Fibroblast of lung (primary cell): ENCODE data around the gene CHSY1. TPM values are rescaled to one million over a fixed set of nuclear protein-coding genes. Genes with fewer than 3 reads are reported as not detected.
A peak's percentile ranks its signal among the peaks of the same experiment; 100 is the strongest.

Source experiments
- DNase-seq, 2 donors: peaks; one replicate each; pipeline versions ENCODE4 v3.0.0 to v3.0.0-alpha.2; 2010; ENCODE audit warnings: low read depth in 2 of 2
- H2AFZ ChIP-seq: 2 replicates; pipeline ENCODE4 v1.5.1; 2012; ENCODE audit warnings: low read length, control low read depth, inconsistent platforms
- H3K27ac ChIP-seq: 2 replicates; pipeline ENCODE4 v1.5.1; 2011; ENCODE audit warnings: low read length, control low read depth; ENCODE audit not compliant: insufficient read depth
- H3K27me3 ChIP-seq: 2 replicates; pipeline ENCODE4 v1.5.1; 2011; ENCODE audit warnings: mild to moderate bottlenecking, low read length; ENCODE audit not compliant: control insufficient read depth, insufficient read depth
- H3K36me3 ChIP-seq: 2 replicates; pipeline ENCODE4 v1.5.1; 2011; ENCODE audit warnings: low read length; ENCODE audit not compliant: control insufficient read depth, insufficient read depth
- H3K4me1 ChIP-seq: 2 replicates; pipeline ENCODE4 v1.5.1; 2011; ENCODE audit warnings: low read length; ENCODE audit not compliant: control insufficient read depth, insufficient read depth; ENCODE audit errors: extremely low read depth
- H3K4me2 ChIP-seq: 2 replicates; pipeline ENCODE4 v1.5.1; 2011; ENCODE audit warnings: low read length, control low read depth; ENCODE audit not compliant: insufficient read depth; ENCODE audit errors: extremely low read depth
- H3K4me3 ChIP-seq, 4 experiments: fragments of 200-600 bp in 1 of 4; sonication (generic) in 1 of 4; replicated peaks in 1 of 4; 2 replicates each; pipeline ENCODE4 v1.5.1; 2011 to 2016; ENCODE audit warnings: low read length in 4 of 4, low read depth in 3 of 4, mild to moderate bottlenecking in 3 of 4, control low read depth in 2 of 4, inconsistent platforms in 1 of 4, mixed read lengths in 1 of 4; ENCODE audit not compliant: insufficient read depth in 1 of 4; ENCODE audit errors: control extremely low read depth in 1 of 4
- H3K79me2 ChIP-seq: 2 replicates; pipeline ENCODE4 v1.5.1; 2012; ENCODE audit warnings: mild to moderate bottlenecking, low read length, inconsistent platforms; ENCODE audit not compliant: control insufficient read depth, insufficient read depth
- H3K9ac ChIP-seq: 2 replicates; pipeline ENCODE4 v1.5.1; 2011; ENCODE audit warnings: mild to moderate bottlenecking, low read length, control low read depth; ENCODE audit not compliant: insufficient read depth
- H3K9me3 ChIP-seq: 2 replicates; pipeline ENCODE4 v1.5.1; 2012; ENCODE audit warnings: low read depth, low read length; ENCODE audit not compliant: control insufficient read depth, insufficient read depth
- H4K20me1 ChIP-seq: 2 replicates; pipeline ENCODE4 v1.5.1; 2011; ENCODE audit warnings: low read length; ENCODE audit not compliant: control insufficient read depth, insufficient read depth; ENCODE audit errors: extremely low read depth
- CTCF ChIP-seq, 2 donors: IDR thresholded peaks in 1 of 2; conservative IDR thresholded peaks in 1 of 2; 1 replicate in 1 of 2; 2 replicates in 1 of 2; pipeline ENCODE4 v1.5.1; 2011 to 2012; ENCODE audit warnings: low read length in 2 of 2, control low read depth in 1 of 2, inconsistent platforms in 1 of 2, low read depth in 1 of 2, mild to moderate bottlenecking in 1 of 2
- EZH2 ChIP-seq: IDR thresholded peaks from 2 replicates; pipeline ENCODE4 v1.5.1; 2012; ENCODE audit warnings: low read length, control low read depth, mild to moderate bottlenecking; ENCODE audit errors: missing control alignments
- polyA plus RNA-seq, 2 donors: library from polyadenylated mRNA; depleted of rRNA in 1 of 2; stranded (reverse) in 1 of 2; unstranded in 1 of 2; fragments of >200 nt; gene quantifications; 2 replicates each; pipeline ENCODE4 v1.2.1, GENCODE V29; 2011 to 2012; ENCODE audit warnings: missing spikeins in 1 of 2
- total RNA-seq: library from RNA; depleted of rRNA; stranded (reverse); fragments of >200 nt; gene quantifications from 2 replicates; pipeline ENCODE4 v1.2.1, GENCODE V29; 2014

Gene CHSY1
- total and polyA plus RNA-seq, 2 donors (not counting 1 experiment from before 2014, with no cell fraction given) = 28.6 to 57.0 TPM

- H3K4me3 ChIP-seq = no peak overlapping the region
- H3K79me2 ChIP-seq = peaks cover 89% of the 10 kb centered on the region
- no peaks in the 10 kb centered on the region for H3K27me3 ChIP-seq
- no peak for DNase-seq
- H3K27ac ChIP-seq = peak overlapping the region; percentile 64
- no peak overlapping the region for H3K9ac ChIP-seq
- H3K9me3 ChIP-seq = no peaks in the 10 kb centered on the region
- H3K4me2 ChIP-seq = no peak overlapping the region
- H3K4me1 ChIP-seq = peaks cover 23% of the 10 kb centered on the region
- H2AFZ ChIP-seq = no peak overlapping the region
- H3K36me3 ChIP-seq = peaks cover 1% of the 10 kb centered on the region
- no peaks in the 10 kb centered on the region for H4K20me1 ChIP-seq
- TF ChIP-seq EZH2 (no peak), CTCF (conservative IDR thresholded peaks at IDR 0.05 in 1 of 2, IDR thresholded peaks at IDR 0.05 in 1 of 2; ENCODE audit: low read depth in 1 of 2, low read length in 2 of 2) (no peak)
Measured at GRCh38 chr15:101184830-101185229, 67.0 kb downstream of the CHSY1 start.

- Histone ChIP-seq H3K4me3 (no peak overlapping the region), H3K4me1 (peaks cover 19% of the 10 kb centered on the region), H3K4me2 (peak overlapping the region; percentile 17), H3K9ac (peak overlapping the region; percentile 29), H3K36me3 (peaks cover 1% of the 10 kb centered on the region), H2AFZ (no peak overlapping the region), H3K79me2 (peaks cover 89% of the 10 kb centered on the region), H4K20me1 (no peaks in the 10 kb centered on the region), H3K9me3 (no peaks in the 10 kb centered on the region), H3K27ac (peak overlapping the region; percentile 64), H3K27me3 (no peaks in the 10 kb centered on the region)
- DNase-seq = no peak
- TF ChIP-seq EZH2 (no peak), CTCF (conservative IDR thresholded peaks at IDR 0.05 in 1 of 2, IDR thresholded peaks at IDR 0.05 in 1 of 2; ENCODE audit: low read depth in 1 of 2, low read length in 2 of 2) (no peak)
Measured at GRCh38 chr15:101183931-101184305, 67.9 kb downstream of the CHSY1 start.

GRCh38 chr15:101183226-101183930 is 68.5 kb downstream of the CHSY1 start:
- peak in 1 of 2 donors; percentile 92 for DNase-seq
- Histone ChIP-seq H3K27ac (peak overlapping the region; percentile 64), H2AFZ (no peak overlapping the region), H3K9me3 (no peaks in the 10 kb centered on the region), H3K4me2 (peak overlapping the region; percentile 19), H3K4me1 (peaks cover 19% of the 10 kb centered on the region), H3K79me2 (peaks cover 93% of the 10 kb centered on the region), H3K36me3 (peaks cover 4% of the 10 kb centered on the region), H3K9ac (peak overlapping the region; percentile 27), H4K20me1 (no peaks in the 10 kb centered on the region), H3K27me3 (no peaks in the 10 kb centered on the region), H3K4me3 (no peak overlapping the region)
- TF ChIP-seq EZH2 (no peak), CTCF (conservative IDR thresholded peaks at IDR 0.05 in 1 of 2, IDR thresholded peaks at IDR 0.05 in 1 of 2; ENCODE audit: low read depth in 1 of 2, low read length in 2 of 2) (no peak)
